LHCN-M2 (cell line): ENCODE results near the gene DAPK2. TPM values are rescaled to one million over a fixed set of nuclear protein-coding genes. Genes with fewer than 3 reads are reported as not detected.
"Not testable (repeated sequence)": the region's sequence is repeated elsewhere in the genome, so short reads cannot be mapped to it uniquely, and the experiment has no call there.

ENCODE experiments used
- DNase-seq: peaks from one replicate; pipeline ENCODE4 v3.0.0-alpha.2; 2012; ENCODE audit warnings: low read depth
- total RNA-seq: library from RNA; depleted of rRNA; stranded (reverse); fragments of >200 nt; gene quantifications from 2 replicates; pipeline ENCODE4 v1.2.3, GENCODE V29; 2014

Gene DAPK2
- total RNA-seq, 1 experiment from 2014 or later, result 2.2 TPM

- DNase-seq, result not testable (repeated sequence)
These were observed 7.4 kb upstream of the DAPK2 start for GRCh38 chr15:64053674-64054073.

- no peak for DNase-seq
These were observed 6.7 kb upstream of the DAPK2 start for GRCh38 chr15:64052925-64053491.

- DNase-seq, result peak; percentile 24
These were observed 5.3 kb upstream of the DAPK2 start for GRCh38 chr15:64051407-64052259.

GRCh38 chr15:64051093-64051402 is 4.8 kb upstream of the DAPK2 start:
- DNase-seq, result no peak

GRCh38 chr15:64050281-64051092 is 4.2 kb upstream of the DAPK2 start:
- no peak for DNase-seq

- DNase-seq, result no peak
These were observed 2.6 kb upstream of the DAPK2 start for GRCh38 chr15:64048781-64049460.

GRCh38 chr15:64045774-64046420 is 388 bp downstream of the DAPK2 start:
- no peak for DNase-seq

GRCh38 chr15:64045101-64045435 is 1.2 kb downstream of the DAPK2 start:
- DNase-seq, result no peak

GRCh38 chr15:64044300-64045100 is 1.8 kb downstream of the DAPK2 start:
- DNase-seq, result no peak

- DNase-seq, result no peak
These were observed 7.2 kb downstream of the DAPK2 start for GRCh38 chr15:64038878-64039610.

- no peak for DNase-seq
These were observed 8.3 kb downstream of the DAPK2 start for GRCh38 chr15:64037966-64038365.

- no peak for DNase-seq
These were observed 9.2 kb downstream of the DAPK2 start for GRCh38 chr15:64037116-64037515.

- DNase-seq, result no peak
These were observed 10.8 kb downstream of the DAPK2 start for GRCh38 chr15:64035525-64035924.

- no peak for DNase-seq
These were observed 11.8 kb downstream of the DAPK2 start for GRCh38 chr15:64034519-64034918.

GRCh38 chr15:64032329-64032728 is 14.0 kb downstream of the DAPK2 start:
- DNase-seq, result no peak

- DNase-seq, result no peak
These were observed 16.2 kb downstream of the DAPK2 start for GRCh38 chr15:64030123-64030522.

- no peak for DNase-seq
These were observed 16.7 kb downstream of the DAPK2 start for GRCh38 chr15:64029633-64030032.

GRCh38 chr15:64029110-64029509 is 17.2 kb downstream of the DAPK2 start:
- no peak for DNase-seq

GRCh38 chr15:64026591-64026990 is 19.7 kb downstream of the DAPK2 start:
- DNase-seq, result no peak
